ENCODE data around the gene OR1F1. TPM values are rescaled to one million over a fixed set of nuclear protein-coding genes. Genes with fewer than 3 reads are reported as not detected.

OR1F1 gene
- total and polyA plus RNA-seq, 2 experiments from 2014 or later = 0.38 TPM; not detected in 1

DNA sequence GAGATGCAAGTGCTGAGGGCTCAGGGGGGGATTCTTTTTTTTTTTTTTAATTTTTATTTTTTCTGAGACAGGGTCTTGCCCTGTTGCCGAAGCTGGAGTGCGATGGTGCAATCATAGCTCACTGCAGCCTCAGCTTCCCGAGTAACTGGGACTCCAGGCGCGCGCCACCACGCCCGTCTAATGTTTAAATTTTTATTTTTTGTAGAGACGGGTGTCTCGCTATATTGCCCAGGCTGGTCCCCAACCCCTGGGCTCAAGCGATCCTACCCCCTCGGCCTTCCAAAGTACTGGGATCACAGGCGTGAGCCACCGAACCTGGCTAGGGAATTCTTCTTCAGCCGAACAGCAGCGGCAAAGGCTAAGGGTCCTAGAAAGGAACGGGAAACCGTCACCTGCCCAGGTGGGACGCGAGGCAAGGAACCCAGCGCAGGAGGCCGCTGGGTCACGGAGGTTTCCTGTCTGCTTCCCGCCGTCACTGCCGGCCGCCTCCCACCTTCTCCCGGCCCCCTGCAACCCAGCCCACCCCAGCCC, 13.3 kb upstream of the OR1F1 start (continued):
- 0 out of 4 replicates have a peak, but pooled peaks of 1 of the 2 experiments have one; percentile 3 for TF ChIP-seq CTCF (conservative IDR thresholded peaks at IDR 0.05; ENCODE audit: low read depth in 2 of 2)
- 0 out of 2 replicates have a peak, but pooled peaks have one; percentile 8 for TF ChIP-seq POLR2AphosphoS5 (IDR thresholded peaks at IDR 0.05; ENCODE audit: low read depth)
- TF ChIP-seq ZNF462 (CRISPR knock-in tag; IDR thresholded peaks at IDR 0.05) = no peak
- TF ChIP-seq CREB1 (CRISPR knock-in tag; IDR thresholded peaks at IDR 0.05; ENCODE audit: low read depth) = no peak
